Progenitor cell of endocrine pancreas (in vitro differentiated cells): ENCODE measurements around the gene OXLD1. TPM values are rescaled to one million over a fixed set of nuclear protein-coding genes. Genes with fewer than 3 reads are reported as not detected.

Source experiments
- DNase-seq: peaks from one replicate; pipeline ENCODE4 v3.0.0; 2021; ENCODE audit warnings: low spot score; ENCODE audit not compliant: unreplicated experiment
- H3K27ac Mint-ChIP-seq: 2 replicates; pipeline ENCODE4 v1.8.0; 2021; ENCODE audit warnings: mild to moderate bottlenecking, moderate library complexity, mixed read lengths
- H3K27me3 Mint-ChIP-seq: 2 replicates; pipeline ENCODE4 v1.8.0; 2021; ENCODE audit warnings: mixed read lengths
- H3K36me3 Mint-ChIP-seq: 2 replicates; pipeline ENCODE4 v1.8.0; 2022; ENCODE audit warnings: mixed read lengths; ENCODE audit not compliant: insufficient read depth
- H3K4me1 Mint-ChIP-seq: 2 replicates; pipeline ENCODE4 v1.8.0; 2021; ENCODE audit warnings: low read depth, mixed read lengths
- H3K4me3 Mint-ChIP-seq: 2 replicates; pipeline ENCODE4 v1.8.0; 2021; ENCODE audit warnings: low read depth, mild to moderate bottlenecking, moderate library complexity, mixed read lengths
- H3K9me3 Mint-ChIP-seq: 2 replicates; pipeline ENCODE4 v1.8.0; 2021; ENCODE audit warnings: low read depth, mixed read lengths
- CTCF ChIP-seq: fragments of 200-600 bp; sonication (generic); IDR thresholded peaks from one replicate; pipeline ENCODE4 v1.5.0; 2021; ENCODE audit warnings: antibody characterized with exemption, mild to moderate bottlenecking; ENCODE audit not compliant: unreplicated experiment
- total RNA-seq: library from RNA; stranded (reverse); gene quantifications from 2 replicates; pipeline ENCODE4 v1.2.1, GENCODE V29; 2021

Gene OXLD1
- total RNA-seq, 1 donor from 2014 or later: 18.6 TPM

- no peak overlapping the region for H3K27ac Mint-ChIP-seq
- peaks cover 10% of the 10 kb centered on the region for H3K27me3 Mint-ChIP-seq
- H3K4me3 Mint-ChIP-seq: no peak overlapping the region
- no peak for TF ChIP-seq CTCF
- H3K36me3 Mint-ChIP-seq: no peaks in the 10 kb centered on the region
- no peaks in the 10 kb centered on the region for H3K9me3 Mint-ChIP-seq
- peaks cover 1% of the 10 kb centered on the region for H3K4me1 Mint-ChIP-seq
- DNase-seq: no peak
These were observed 18.2 kb downstream of the OXLD1 start for GRCh38 chr17:81648013-81648706.

- H3K36me3 Mint-ChIP-seq: no peaks in the 10 kb centered on the region
These were observed 18.8 kb downstream of the OXLD1 start for GRCh38 chr17:81647640-81648012.

GRCh38 chr17:81646869-81647600 is 19.4 kb downstream of the OXLD1 start:
- TF ChIP-seq CTCF: no peak
- no peak for DNase-seq
- no peaks in the 10 kb centered on the region for H3K9me3 Mint-ChIP-seq
- peaks cover 1% of the 10 kb centered on the region for H3K4me1 Mint-ChIP-seq
- no peak overlapping the region for H3K4me3 Mint-ChIP-seq
- peaks cover 10% of the 10 kb centered on the region for H3K27me3 Mint-ChIP-seq
- no peaks in the 10 kb centered on the region for H3K36me3 Mint-ChIP-seq
- no peak overlapping the region for H3K27ac Mint-ChIP-seq

More at GRCh38 chr17:81647640-81648012, 18.8 kb downstream of the OXLD1 start:
- no peak overlapping the region for H3K27ac Mint-ChIP-seq
- H3K4me1 Mint-ChIP-seq: peaks cover 1% of the 10 kb centered on the region
- peaks cover 10% of the 10 kb centered on the region for H3K27me3 Mint-ChIP-seq
- no peak overlapping the region for H3K4me3 Mint-ChIP-seq
- no peak for TF ChIP-seq CTCF
- no peak for DNase-seq
- no peaks in the 10 kb centered on the region for H3K9me3 Mint-ChIP-seq

- H3K4me3 Mint-ChIP-seq: no peak overlapping the region
- H3K4me1 Mint-ChIP-seq: no peaks in the 10 kb centered on the region
- TF ChIP-seq CTCF: no peak
- H3K9me3 Mint-ChIP-seq: no peaks in the 10 kb centered on the region
- no peak for DNase-seq
- no peak overlapping the region for H3K27ac Mint-ChIP-seq
- no peaks in the 10 kb centered on the region for H3K36me3 Mint-ChIP-seq
- H3K27me3 Mint-ChIP-seq: peaks cover 7% of the 10 kb centered on the region
These were observed 21.1 kb downstream of the OXLD1 start for GRCh38 chr17:81644976-81645952.

GRCh38 chr17:81644496-81644895 is 21.9 kb downstream of the OXLD1 start:
- TF ChIP-seq CTCF: no peak
- H3K4me3 Mint-ChIP-seq: no peak overlapping the region
- peaks cover 7% of the 10 kb centered on the region for H3K27me3 Mint-ChIP-seq
- no peaks in the 10 kb centered on the region for H3K4me1 Mint-ChIP-seq
- no peak for DNase-seq
- H3K36me3 Mint-ChIP-seq: no peaks in the 10 kb centered on the region
- no peaks in the 10 kb centered on the region for H3K9me3 Mint-ChIP-seq
- no peak overlapping the region for H3K27ac Mint-ChIP-seq
